HG03469 (cell line): ENCODE data around the gene EIF1AD.
"Not testable (repeated sequence)": the region's sequence is repeated elsewhere in the genome, so short reads cannot be mapped to it uniquely, and the experiment has no call there.

ENCODE experiments used
- ATAC-seq: cut with Tn5 transposase; IDR thresholded peaks from one replicate; pipeline ENCODE4 v1.9.1; 2021; ENCODE audit warnings: mild to moderate bottlenecking, moderate library complexity, moderate number of reproducible peaks; ENCODE audit not compliant: unreplicated experiment

The EIF1AD gene

GRCh38 chr11:65973439-65974110 is 28.4 kb downstream of the EIF1AD start:
- ATAC-seq = no peak

DNA sequence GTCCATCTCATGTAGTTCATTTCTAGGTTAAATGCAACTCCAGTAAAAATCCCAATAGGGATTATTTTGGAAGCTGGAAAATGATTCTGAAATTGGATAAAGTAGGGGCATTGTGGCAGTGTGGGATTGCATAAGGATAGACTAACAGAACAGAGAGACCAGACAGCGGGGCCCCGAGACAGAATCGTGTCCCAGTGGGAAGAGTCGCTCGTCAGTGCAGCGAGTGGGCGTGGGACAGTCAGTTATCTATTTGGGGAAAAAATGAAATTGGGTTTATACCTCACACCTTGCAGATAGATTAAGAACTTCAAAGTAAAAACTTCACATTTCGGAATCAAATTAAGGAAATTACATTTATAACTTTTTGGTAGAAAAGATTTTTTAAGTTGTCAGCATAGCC is 29.8 kb downstream of the EIF1AD start:
- no peak for ATAC-seq

GRCh38 chr11:65968600-65969482 is 33.1 kb downstream of the EIF1AD start:
- ATAC-seq = no peak

DNA sequence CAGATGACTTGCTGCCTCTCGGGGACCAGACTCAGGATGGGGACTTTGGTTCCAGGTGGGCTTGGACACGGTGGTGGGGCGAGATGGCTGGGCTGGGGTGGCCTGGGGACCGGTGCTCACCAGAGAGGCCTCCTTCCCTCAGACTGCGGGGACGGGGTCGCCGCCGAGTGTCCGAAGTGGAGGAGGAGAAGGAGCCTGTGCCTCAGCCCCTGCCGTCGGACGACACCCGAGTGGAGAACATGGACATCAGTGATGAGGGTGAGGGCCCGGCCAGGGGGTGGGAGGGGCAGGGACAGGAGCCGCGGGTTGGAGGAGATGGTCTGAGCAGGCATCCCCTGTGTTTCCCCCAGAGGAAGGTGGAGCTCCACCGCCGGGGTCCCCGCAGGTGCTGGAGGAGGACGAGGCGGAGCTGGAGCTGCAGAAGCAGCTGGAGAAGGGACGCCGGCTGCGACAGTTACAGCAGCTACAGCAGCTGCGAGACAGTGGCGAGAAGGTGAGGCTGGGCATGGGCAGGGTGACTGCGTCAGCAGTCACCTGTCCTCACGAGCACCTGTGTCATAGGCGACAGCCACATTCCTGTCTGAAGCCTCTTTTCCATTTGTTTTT is 34.5 kb downstream of the EIF1AD start:
- no peak for ATAC-seq

DNA sequence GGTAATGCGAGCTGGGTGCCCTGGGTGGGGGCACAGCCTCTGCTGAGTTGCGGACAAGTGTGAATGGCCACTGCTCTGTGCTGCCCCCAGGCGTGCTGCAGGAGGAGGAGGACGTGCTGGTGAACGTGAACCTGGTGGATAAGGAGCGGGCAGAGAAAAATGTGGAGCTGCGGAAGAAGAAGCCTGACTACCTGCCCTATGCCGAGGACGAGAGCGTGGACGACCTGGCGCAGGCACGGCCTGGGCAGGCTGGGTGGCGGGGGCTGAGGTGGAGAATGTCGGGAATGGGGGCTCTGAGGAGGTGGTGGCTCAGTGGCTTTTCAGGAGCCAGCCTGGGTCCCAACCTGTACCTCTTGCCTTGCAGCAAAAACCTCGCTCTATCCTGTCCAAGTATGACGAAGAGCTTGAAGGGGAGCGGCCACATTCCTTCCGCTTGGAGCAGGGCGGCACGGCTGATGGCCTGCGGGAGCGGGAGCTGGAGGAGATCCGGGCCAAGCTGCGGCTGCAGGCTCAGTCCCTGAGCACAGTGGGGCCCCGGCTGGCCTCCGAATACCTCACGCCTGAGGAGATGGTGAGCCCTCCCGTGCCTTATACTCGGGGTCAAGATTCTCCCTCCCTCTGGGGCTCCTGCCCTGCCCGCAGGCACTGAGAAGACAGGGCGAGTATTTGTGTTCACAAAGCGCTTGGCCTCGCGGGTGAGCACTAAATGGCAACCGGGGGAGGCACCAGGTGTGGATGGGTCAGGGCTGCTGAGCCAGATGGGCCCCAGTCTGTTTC is 35.8 kb downstream of the EIF1AD start:
- no peak for ATAC-seq

DNA sequence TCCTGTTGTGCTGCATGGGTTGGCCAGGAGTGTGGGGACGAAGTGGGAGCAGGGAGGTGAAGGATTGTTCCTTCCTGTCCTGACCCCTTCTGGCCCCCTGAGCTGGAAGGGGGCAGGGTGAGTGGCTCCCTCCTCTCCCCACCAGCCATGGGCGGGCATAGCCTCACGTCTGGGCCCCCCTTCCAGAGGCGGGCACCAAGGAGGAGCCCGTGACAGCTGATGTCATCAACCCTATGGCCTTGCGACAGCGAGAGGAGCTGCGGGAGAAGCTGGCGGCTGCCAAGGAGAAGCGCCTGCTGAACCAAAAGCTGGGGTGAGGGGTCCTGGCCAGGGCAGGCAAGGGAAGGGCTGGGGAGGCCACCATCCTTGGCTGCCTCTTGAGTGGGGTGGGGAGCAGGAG is 37.1 kb downstream of the EIF1AD start:
- no peak for ATAC-seq

- ATAC-seq = no peak
Measured at GRCh38 chr11:65962141-65962564, 39.8 kb downstream of the EIF1AD start.

GRCh38 chr11:65961267-65962140 is 40.5 kb downstream of the EIF1AD start, which contains the start of gene SART1:
Gene SART1 (plus strand): TSS chr11:65961734. CDS start chr11:65961781, 47 bp downstream.
- peak; percentile 82 for ATAC-seq

- no peak for ATAC-seq
Measured at GRCh38 chr11:65960824-65961266, 41.1 kb downstream of the EIF1AD start.

GRCh38 chr11:65958774-65959420 is 43.1 kb downstream of the EIF1AD start:
- ATAC-seq = no peak

- no peak for ATAC-seq
Measured at GRCh38 chr11:65958291-65958690, 43.7 kb downstream of the EIF1AD start.

DNA sequence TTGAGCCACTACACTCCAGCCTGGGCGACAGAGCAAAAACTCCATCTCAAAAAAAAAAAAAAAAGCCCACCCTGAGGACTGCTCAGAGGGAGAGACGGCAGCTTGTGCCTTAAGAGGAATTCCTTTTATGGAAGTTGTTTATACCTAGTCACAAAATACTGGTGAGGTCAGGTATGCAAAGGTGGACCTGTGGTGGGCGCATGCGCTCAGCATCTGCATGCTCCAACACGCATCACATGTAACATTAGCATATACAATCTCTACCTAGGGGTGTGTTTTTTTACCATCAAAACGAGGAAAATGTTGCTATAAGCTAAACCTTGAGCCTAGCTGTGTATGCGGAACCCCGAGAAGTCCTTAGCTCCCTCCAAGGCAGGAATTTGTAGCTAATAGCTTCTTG is 47.2 kb downstream of the EIF1AD start:
- no peak for ATAC-seq

GRCh38 chr11:65953471-65953870 is 48.5 kb downstream of the EIF1AD start:
- ATAC-seq = no peak

GRCh38 chr11:65952052-65952521 is 49.9 kb downstream of the EIF1AD start:
- ATAC-seq = no peak

- ATAC-seq = not testable (repeated sequence)
Measured at GRCh38 chr11:65951641-65952040, 50.3 kb downstream of the EIF1AD start.

GRCh38 chr11:65950711-65951110 is 51.2 kb downstream of the EIF1AD start:
- not testable (repeated sequence) for ATAC-seq

DNA sequence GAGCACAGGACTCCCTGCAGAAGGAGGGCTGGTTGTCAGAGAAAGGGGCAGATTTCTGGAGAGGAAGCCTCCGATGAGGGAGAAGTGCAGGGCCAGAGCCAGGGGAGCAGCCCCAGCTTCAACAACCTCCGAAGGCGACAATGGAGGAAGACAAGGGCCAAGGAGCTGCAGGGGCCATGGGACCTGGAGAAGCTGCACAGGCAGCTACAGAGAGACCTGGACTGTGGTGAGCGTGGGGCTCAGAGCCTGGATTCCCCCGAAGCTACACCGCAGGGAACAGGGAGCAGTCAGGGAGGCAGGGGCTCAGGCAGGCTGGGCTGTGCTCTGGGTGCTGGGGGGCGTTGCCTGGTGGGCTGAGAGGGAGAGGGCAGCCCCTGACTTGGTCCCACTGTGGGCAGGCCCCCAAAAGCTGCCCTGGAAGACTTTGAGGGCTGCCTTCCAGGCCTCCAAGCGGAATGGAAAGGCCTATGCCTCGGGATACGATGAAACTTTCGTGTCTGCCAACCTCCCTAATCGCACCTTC is 54.3 kb downstream of the EIF1AD start:
- ATAC-seq = no peak

GRCh38 chr11:65947133-65947532 is 54.8 kb downstream of the EIF1AD start:
- ATAC-seq = no peak

- no peak for ATAC-seq
Measured at GRCh38 chr11:65946655-65947054, 55.3 kb downstream of the EIF1AD start.
